Stomach (tissue), 4 donors: Measurements from ENCODE around the gene TANGO2.

Experiments
- CTCF ChIP-seq, 7 experiments: fragments of 450-650 bp in 4 of 7; fragments of 200-600 bp in 3 of 7; sonication (generic) in 3 of 7; IDR thresholded peaks; one replicate each; pipeline ENCODE4 v1.5.1; 2016 to 2019; ENCODE audit warnings: antibody characterized with exemption in 7 of 7, control low read depth in 2 of 7, mild to moderate bottlenecking in 1 of 7
- POLR2A ChIP-seq, 4 donors: fragments of 450-650 bp; IDR thresholded peaks; one replicate each; pipeline ENCODE4 v1.6.1; 2016; ENCODE audit warnings: antibody characterized with exemption in 4 of 4, control low read depth in 2 of 4, mild to moderate bottlenecking in 1 of 4, moderate library complexity in 1 of 4

- no peak for TF ChIP-seq CTCF (IDR thresholded peaks at IDR 0.05)
- no peak for TF ChIP-seq POLR2A (IDR thresholded peaks at IDR 0.05)
These were observed 45.2 kb upstream of the TANGO2 start for GRCh38 chr22:19975707-19976035.
